ENCODE measurements around the gene SLC26A5.

Gene SLC26A5

GRCh38 chr7:103347507-103348267, 98.3 kb downstream of the SLC26A5 start, which contains the start of gene PSMC2:
Gene PSMC2 (plus strand): TSS chr7:103347643. CDS start chr7:103347712, 69 bp downstream.
- DNase-seq (ENCODE audit: low read depth in 2 of 2): peak; percentile 74 to 77

DNA sequence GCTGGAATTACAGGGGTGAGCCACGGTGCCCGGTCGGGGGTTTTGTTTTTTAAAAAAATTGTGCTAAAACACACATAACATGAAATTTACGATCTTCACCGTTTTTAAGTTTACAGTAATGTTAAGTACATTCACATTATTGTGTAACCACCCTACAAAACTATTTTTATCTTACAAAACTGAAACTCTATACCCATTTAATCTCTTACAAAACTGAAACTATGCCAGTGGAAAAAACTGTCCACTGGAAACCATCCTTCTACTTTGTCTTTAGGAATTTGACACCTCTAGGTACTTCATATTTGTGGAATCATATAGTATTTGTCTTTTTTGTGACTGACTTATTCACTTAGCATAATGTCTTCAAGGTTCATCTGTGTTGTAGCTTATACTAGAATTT, 99.6 kb downstream of the SLC26A5 start:
- DNase-seq (ENCODE audit: low read depth in 2 of 2): no peak

DNA sequence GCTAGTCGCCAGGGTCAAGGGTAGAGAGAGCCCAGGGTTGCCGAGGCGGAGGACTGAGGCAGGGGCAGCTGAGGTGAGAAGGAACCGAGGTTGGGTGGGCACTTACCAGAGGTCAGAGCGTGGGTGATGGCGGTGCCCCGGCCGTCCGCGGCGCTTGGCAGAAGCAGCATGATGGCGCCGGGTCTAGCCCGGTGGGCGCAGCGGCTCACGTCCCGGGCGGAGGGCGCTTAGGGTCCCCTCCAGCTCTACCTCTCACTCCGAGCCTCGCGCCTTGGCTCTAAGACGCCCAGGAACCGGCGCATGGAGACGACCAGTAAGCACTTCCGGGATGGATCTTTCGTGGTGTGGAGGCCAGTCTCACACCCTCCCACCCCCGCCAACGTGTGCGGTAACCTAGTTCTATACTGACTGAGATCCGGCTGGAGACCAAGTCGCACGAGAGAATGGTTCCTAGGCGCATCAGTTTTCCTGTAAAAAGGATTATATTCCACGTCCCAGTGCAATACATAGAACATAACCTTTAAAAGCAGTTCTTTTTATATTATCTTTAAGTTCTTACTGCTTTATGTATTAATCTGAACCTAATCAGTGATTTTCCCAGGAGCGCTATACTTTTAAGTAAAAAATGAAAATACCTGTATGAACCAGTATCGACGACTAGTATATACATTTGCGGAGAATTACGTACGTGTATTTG, 101.4 kb downstream of the SLC26A5 start, which contains the start of gene DNAJC2:
TSS of gene DNAJC2 (minus strand) at position 315 of the 697 bp plus-strand sequence. CDS start at position 170, 145 bp downstream.
- peak; percentile 74 to 79 for DNase-seq (ENCODE audit: low read depth in 2 of 2)

- DNase-seq (ENCODE audit: low read depth in 2 of 2): peak in 1 of 2 donors; percentile 26
Observed at GRCh38 chr7:103343758-103344452, 102.1 kb downstream of the SLC26A5 start.

- no peak for DNase-seq (ENCODE audit: low read depth in 2 of 2)
Observed at GRCh38 chr7:103343332-103343731, 102.7 kb downstream of the SLC26A5 start.

GRCh38 chr7:103341466-103341865, 104.5 kb downstream of the SLC26A5 start:
- DNase-seq (ENCODE audit: low read depth in 2 of 2): no peak

GRCh38 chr7:103338864-103339263, 107.1 kb downstream of the SLC26A5 start:
- no peak for DNase-seq (ENCODE audit: low read depth in 2 of 2)

- no peak for DNase-seq (ENCODE audit: low read depth in 2 of 2)
Observed at GRCh38 chr7:103336761-103337160, 109.2 kb downstream of the SLC26A5 start.

DNA sequence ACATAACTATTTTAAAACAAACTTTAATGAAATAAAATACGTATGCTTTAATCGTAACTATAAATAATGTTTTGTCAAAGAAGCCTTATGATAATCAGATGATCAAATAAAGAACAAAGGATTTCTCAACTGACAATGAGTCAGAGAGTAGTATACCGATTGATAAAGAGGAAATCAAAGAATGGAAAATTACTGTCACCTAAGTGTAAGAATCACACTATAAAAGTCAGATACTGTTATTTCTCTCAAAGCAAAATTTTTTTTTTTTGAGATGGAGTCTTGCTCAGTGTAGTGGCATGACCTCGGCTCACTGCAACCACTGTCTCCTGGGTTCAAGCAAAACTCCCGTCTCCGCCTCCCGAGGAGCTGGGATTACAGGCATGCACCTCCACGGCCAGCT, 120.3 kb downstream of the SLC26A5 start:
- no peak for DNase-seq (ENCODE audit: low read depth in 2 of 2)

All from stimulated activated CD8-positive, alpha-beta memory T cell treated with anti-CD3 and anti-CD28 coated beads, Interleukin-15, amount 100 ng/mL, for 48 hours (primary cell).